ENCODE results near the gene BRI3. TPM values are rescaled to one million over a fixed set of nuclear protein-coding genes. Genes with fewer than 3 reads are reported as not detected.
"Not testable (repeated sequence)": the region's sequence is repeated elsewhere in the genome, so short reads cannot be mapped to it uniquely, and the experiment has no call there.

BRI3 gene
- total RNA-seq, 1 donor from 2014 or later: 516 TPM

GRCh38 chr7:98307971-98308466 is 26.5 kb downstream of the BRI3 start:
- DNase-seq: no peak
- ATAC-seq: no peak
- no peak for TF ChIP-seq CTCF (IDR thresholded peaks at IDR 0.05)
- Histone ChIP-seq H3K4me1 (no peaks in the 10 kb centered on the region), H3K4me3 (no peak overlapping the region), H3K36me3 (peaks cover 69% of the 10 kb centered on the region), H3K9me3 (no peaks in the 10 kb centered on the region), H3K27me3 (ENCODE audit: low read depth) (no peaks in the 10 kb centered on the region), H3K27ac (no peak overlapping the region)
- intact Hi-C loops (cut with DNase I): no loop called here

GRCh38 chr7:98309566-98309965 is 28.1 kb downstream of the BRI3 start:
- intact Hi-C loops (cut with DNase I): no loop called here
- H3K4me1 ChIP-seq: no peaks in the 10 kb centered on the region
- ATAC-seq (no peak), DNase-seq (no peak)
- TF ChIP-seq CTCF (IDR thresholded peaks at IDR 0.05): no peak
- no peaks in the 10 kb centered on the region for H3K9me3 ChIP-seq
- no peak overlapping the region for H3K27ac ChIP-seq
- H3K27me3 ChIP-seq (ENCODE audit: low read depth): no peaks in the 10 kb centered on the region
- peaks cover 59% of the 10 kb centered on the region for H3K36me3 ChIP-seq
- no peak overlapping the region for H3K4me3 ChIP-seq

- Histone ChIP-seq H3K27me3 (ENCODE audit: low read depth) (no peaks in the 10 kb centered on the region), H3K27ac (no peak overlapping the region), H3K9me3 (no peaks in the 10 kb centered on the region), H3K4me1 (no peaks in the 10 kb centered on the region), H3K36me3 (peaks cover 51% of the 10 kb centered on the region), H3K4me3 (no peak overlapping the region)
- ATAC-seq: no peak
- TF ChIP-seq CTCF (IDR thresholded peaks at IDR 0.05): no peak
- intact Hi-C loops (cut with DNase I): no loop called here
- DNase-seq: no peak
Measured at GRCh38 chr7:98312201-98312600, 30.7 kb downstream of the BRI3 start.

GRCh38 chr7:98314469-98314868 is 33.0 kb downstream of the BRI3 start:
- intact Hi-C loops (cut with DNase I): no loop called here
- peaks cover 28% of the 10 kb centered on the region for H3K36me3 ChIP-seq
- no peak for ATAC-seq

GRCh38 chr7:98315318-98315993 is 34.0 kb downstream of the BRI3 start:
- intact Hi-C loops (cut with DNase I): no loop called here
- peaks cover 20% of the 10 kb centered on the region for H3K36me3 ChIP-seq

More at GRCh38 chr7:98314469-98314868, 33.0 kb downstream of the BRI3 start:
- Histone ChIP-seq H3K4me1 (no peaks in the 10 kb centered on the region), H3K9me3 (no peaks in the 10 kb centered on the region), H3K27ac (no peak overlapping the region), H3K4me3 (no peak overlapping the region), H3K27me3 (ENCODE audit: low read depth) (no peaks in the 10 kb centered on the region)
- TF ChIP-seq CTCF (IDR thresholded peaks at IDR 0.05): no peak
- DNase-seq: no peak

GRCh38 chr7:98315994-98316527 is 34.6 kb downstream of the BRI3 start:
- H3K27ac ChIP-seq; DNase-seq; H3K27me3 ChIP-seq (ENCODE audit: low read depth); intact Hi-C loops (cut with DNase I); H3K4me1 ChIP-seq; H3K4me3 ChIP-seq; ATAC-seq; H3K9me3 ChIP-seq: not testable (repeated sequence)
- peaks cover 17% of the 10 kb centered on the region for H3K36me3 ChIP-seq

More at GRCh38 chr7:98315318-98315993, 34.0 kb downstream of the BRI3 start:
- ATAC-seq (no peak), DNase-seq (no peak)
- Histone ChIP-seq H3K27ac (no peak overlapping the region), H3K27me3 (ENCODE audit: low read depth) (no peaks in the 10 kb centered on the region), H3K4me1 (no peaks in the 10 kb centered on the region), H3K9me3 (no peaks in the 10 kb centered on the region), H3K4me3 (no peak overlapping the region)
- no peak for TF ChIP-seq CTCF (IDR thresholded peaks at IDR 0.05)
